ENCODE data around the gene HTR3D. TPM values are rescaled to one million over a fixed set of nuclear protein-coding genes. Genes with fewer than 3 reads are reported as not detected.
A peak's percentile ranks its signal among the peaks of the same experiment; 100 is the strongest.
"Not testable (repeated sequence)": the region's sequence is repeated elsewhere in the genome, so short reads cannot be mapped to it uniquely, and the experiment has no call there.

Gene HTR3D
- total and polyA plus RNA-seq, 7 donors: not detected

DNA sequence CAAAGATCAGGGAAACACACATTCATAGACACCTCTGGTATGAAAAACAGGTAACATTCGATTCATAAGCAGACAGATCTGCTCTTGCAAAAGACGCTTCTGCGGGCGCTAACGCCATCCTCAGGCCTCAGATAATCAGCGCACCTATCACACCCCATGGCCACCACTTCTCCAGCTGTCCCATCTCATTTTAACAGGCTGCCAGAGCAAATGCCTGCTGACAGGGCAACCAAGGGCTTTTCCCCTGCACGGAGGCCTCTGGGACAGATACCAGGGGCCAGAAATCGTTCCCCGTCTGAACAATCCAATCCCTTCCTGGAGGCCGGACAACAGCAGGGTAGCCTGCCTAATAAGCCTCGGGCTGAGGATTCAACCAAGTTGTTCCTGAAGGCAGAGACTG, 29.1 kb upstream of the HTR3D start:
- Histone ChIP-seq H3K36me3 (no peaks in the 10 kb centered on the region), H3K9me3 (no peaks in the 10 kb centered on the region), H3K27ac (no peak overlapping the region), H3K4me3 (no peak overlapping the region), H3K27me3 (no peaks in the 10 kb centered on the region), H3K4me1 (peaks cover 0 to 26% (median 10%) of the 10 kb centered on the region in 4 donors)
- intact Hi-C loops (cut with DNase I): no loop called here
- no peak for TF ChIP-seq POLR2A (IDR thresholded peaks at IDR 0.05)
- TF ChIP-seq, protein P1, sequence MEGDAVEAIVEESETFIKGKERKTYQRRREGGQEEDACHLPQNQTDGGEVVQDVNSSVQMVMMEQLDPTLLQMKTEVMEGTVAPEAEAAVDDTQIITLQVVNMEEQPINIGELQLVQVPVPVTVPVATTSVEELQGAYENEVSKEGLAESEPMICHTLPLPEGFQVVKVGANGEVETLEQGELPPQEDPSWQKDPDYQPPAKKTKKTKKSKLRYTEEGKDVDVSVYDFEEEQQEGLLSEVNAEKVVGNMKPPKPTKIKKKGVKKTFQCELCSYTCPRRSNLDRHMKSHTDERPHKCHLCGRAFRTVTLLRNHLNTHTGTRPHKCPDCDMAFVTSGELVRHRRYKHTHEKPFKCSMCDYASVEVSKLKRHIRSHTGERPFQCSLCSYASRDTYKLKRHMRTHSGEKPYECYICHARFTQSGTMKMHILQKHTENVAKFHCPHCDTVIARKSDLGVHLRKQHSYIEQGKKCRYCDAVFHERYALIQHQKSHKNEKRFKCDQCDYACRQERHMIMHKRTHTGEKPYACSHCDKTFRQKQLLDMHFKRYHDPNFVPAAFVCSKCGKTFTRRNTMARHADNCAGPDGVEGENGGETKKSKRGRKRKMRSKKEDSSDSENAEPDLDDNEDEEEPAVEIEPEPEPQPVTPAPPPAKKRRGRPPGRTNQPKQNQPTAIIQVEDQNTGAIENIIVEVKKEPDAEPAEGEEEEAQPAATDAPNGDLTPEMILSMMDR (IDR thresholded peaks at IDR 0.05): no peak
- no peak for TF ChIP-seq EP300 (IDR thresholded peaks at IDR 0.05)
- TF ChIP-seq POLR2AphosphoS5 (IDR thresholded peaks at IDR 0.05): no peak
- no peak for DNase-seq
- WGBS, 2 donors: 96 to 97% methylated on average over 11 of the region's 11 CpGs

DNA sequence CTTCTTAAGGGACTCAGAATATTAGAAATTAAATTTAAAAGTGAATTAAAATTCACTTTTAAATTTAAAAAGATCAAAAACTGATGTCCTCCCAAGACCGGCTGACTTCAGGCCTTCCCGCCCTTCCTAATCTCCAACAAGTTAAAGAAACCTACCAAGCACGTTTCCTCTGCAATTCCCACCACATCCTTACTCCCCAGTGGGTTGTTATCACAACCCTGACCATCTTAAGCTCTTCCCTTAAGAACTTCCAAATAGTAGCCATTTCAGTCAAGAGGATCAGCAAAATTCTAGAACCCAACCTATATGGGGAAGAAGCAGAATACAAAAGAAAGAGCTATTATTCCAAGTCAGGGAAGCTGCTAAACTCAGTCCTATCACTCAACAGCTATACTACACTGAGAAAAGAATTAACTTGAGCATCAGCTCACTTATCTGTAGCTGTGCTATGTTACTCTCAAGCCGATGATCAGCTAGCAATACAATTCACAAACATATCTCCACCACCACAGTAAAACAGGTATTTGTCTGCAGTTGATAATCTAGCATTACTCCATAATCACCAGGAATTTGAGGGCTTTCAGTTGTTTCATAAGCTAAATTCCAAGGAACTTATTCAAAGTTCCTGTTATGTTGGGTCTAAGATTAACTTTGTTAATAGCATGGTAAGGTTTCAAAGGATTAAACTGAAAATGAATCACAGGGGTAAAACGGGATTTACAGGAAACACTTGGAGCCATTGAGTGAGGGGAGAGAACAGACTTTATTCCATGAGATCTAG, 28.2 kb upstream of the HTR3D start:
- WGBS, 2 donors: 91 to 92% methylated on average over 5 of the region's 5 CpGs
- Histone ChIP-seq H3K27ac (no peak overlapping the region), H3K4me1 (peaks cover 0 to 26% (median 10%) of the 10 kb centered on the region in 4 donors), H3K36me3 (peaks cover 0 to 4% (median 0%) of the 10 kb centered on the region in 4 donors), H3K4me3 (no peak overlapping the region), H3K9me3 (no peaks in the 10 kb centered on the region), H3K27me3 (no peaks in the 10 kb centered on the region)
- intact Hi-C loops (cut with DNase I): no loop called here
- TF ChIP-seq, protein P1 (IDR thresholded peaks at IDR 0.05): no peak
- TF ChIP-seq POLR2AphosphoS5 (IDR thresholded peaks at IDR 0.05) (no peak), EP300 (IDR thresholded peaks at IDR 0.05) (no peak), POLR2A (IDR thresholded peaks at IDR 0.05) (no peak)
- no peak for DNase-seq

DNA sequence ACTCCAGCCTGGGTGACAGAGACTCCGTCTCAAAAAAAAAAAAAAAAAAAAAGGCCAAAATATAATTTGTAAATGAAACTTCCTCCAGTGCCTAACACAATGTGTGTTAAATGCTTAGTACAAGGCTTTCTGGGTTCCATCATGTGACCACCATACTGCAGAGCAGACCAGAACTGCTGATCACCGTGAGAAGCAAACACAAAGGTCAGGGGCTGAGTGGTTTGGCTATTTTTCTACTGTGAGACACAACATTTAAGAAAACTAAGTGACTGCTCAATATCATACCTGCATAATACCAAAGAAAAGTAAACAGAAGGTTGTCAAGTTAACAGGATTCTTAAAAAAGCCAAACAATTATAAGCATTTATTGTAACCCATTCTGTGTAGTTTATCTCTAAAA, 27.1 kb upstream of the HTR3D start:
- Histone ChIP-seq H3K9me3 (no peaks in the 10 kb centered on the region), H3K4me1 (peaks cover 0 to 26% (median 10%) of the 10 kb centered on the region in 4 donors), H3K4me3 (no peak overlapping the region), H3K36me3 (peaks cover 0 to 15% (median 0%) of the 10 kb centered on the region in 4 donors), H3K27ac (no peak overlapping the region), H3K27me3 (no peaks in the 10 kb centered on the region)
- DNase-seq: no peak
- TF ChIP-seq, protein P1 (IDR thresholded peaks at IDR 0.05): no peak
- TF ChIP-seq POLR2AphosphoS5 (IDR thresholded peaks at IDR 0.05) (no peak), POLR2A (IDR thresholded peaks at IDR 0.05) (no peak), EP300 (IDR thresholded peaks at IDR 0.05) (no peak)
- 89 to 93% methylated on average over 2 of the region's 2 CpGs for WGBS, 2 donors
- intact Hi-C loops (cut with DNase I): no loop called here

DNA sequence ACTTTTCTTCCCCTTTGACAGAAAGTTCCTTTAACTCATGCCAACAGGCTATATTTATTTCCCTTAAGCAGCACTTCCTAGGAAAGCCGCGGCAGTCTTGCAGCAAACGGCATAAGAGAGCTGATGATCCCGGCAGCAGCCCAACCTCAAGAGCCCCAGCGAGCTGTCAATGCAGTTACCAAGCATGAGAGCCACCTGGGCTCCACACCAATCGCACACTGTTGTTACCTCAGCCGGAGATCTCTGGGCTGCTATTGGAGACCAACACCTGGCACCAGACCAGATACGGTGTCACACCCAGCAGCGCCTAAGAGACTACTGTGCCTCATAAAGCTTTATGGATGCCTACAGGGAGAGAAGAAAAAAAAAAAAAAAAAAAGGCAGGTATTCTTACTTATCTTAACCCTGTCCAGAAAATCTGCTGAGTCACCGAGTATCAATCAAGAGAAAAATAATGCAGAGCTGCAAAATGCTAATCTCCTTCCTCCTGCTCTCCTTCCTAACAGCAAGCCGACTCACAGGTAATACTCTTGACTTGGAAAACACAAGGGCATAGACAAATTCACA, 25.5 kb upstream of the HTR3D start:
- Histone ChIP-seq H3K4me1 (peaks cover 0 to 26% (median 10%) of the 10 kb centered on the region in 4 donors), H3K9me3 (no peaks in the 10 kb centered on the region), H3K36me3 (peaks cover 0 to 29% (median 0%) of the 10 kb centered on the region in 4 donors), H3K27ac (peak overlapping the region in 2 of 4 donors; percentile 4 to 36), H3K4me3 (peak overlapping the region in 2 of 4 donors; percentile 10 to 24), H3K27me3 (no peaks in the 10 kb centered on the region)
- no peak for TF ChIP-seq POLR2A (IDR thresholded peaks at IDR 0.05)
- TF ChIP-seq POLR2AphosphoS5 (IDR thresholded peaks at IDR 0.05): peak in 1 of 4 donors; percentile 29
- no peak for TF ChIP-seq EP300 (IDR thresholded peaks at IDR 0.05)
- 8 to 30% methylated on average over 11 of the region's 11 CpGs for WGBS, 2 donors
- DNase-seq: peak; percentile 68
- intact Hi-C loops (cut with DNase I): no loop called here

DNA sequence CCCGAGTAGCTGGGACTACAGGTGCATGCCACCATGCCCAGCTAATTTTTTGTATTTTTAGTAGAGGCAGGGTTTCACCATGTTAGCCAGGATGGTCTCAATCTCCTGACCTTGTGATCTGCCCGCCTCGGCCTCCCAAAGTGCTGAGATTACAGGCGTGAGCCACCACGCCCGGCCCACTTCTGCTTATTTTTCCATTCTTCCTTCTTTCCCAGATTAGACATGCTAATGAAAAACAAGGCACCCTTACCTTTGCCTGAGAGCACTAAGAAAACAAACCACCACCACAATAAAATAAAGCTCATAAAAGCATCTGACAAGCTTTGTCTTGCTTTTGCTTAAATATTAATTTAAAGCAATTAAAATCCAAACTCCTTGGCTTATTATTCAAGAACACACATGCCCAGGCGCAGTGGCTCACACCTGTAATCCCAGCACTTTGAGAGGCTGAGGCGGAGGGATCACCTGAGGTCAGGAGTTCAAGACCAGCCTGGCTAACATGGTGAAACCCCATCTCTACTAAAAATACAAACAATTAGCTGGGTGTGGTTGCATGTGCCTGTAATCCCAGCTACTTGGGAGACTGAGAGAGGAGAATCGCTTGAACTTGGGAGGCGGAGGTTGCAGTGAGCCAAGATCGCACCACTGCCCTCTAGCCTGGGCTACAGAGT, 24.3 kb upstream of the HTR3D start:
- DNase-seq; H3K9me3 ChIP-seq; H3K27ac ChIP-seq; H3K4me3 ChIP-seq; intact Hi-C loops (cut with DNase I); H3K27me3 ChIP-seq: not testable (repeated sequence)
- peaks cover 0 to 26% (median 10%) of the 10 kb centered on the region in 4 donors for H3K4me1 ChIP-seq
- peaks cover 0 to 36% (median 0%) of the 10 kb centered on the region in 4 donors for H3K36me3 ChIP-seq
- WGBS, 2 donors: 27 to 64% methylated on average over 11 of the region's 11 CpGs
